Mammary epithelial cell (primary cell): ENCODE data around the gene UBE2K.

Experiments used
- CTCF ChIP-seq, 2 donors: IDR thresholded peaks in 1 of 2; conservative IDR thresholded peaks in 1 of 2; 2 replicates each; pipeline ENCODE4 v1.5.1; 2011 to 2012; ENCODE audit warnings: inconsistent platforms in 2 of 2, low read length in 2 of 2, mild to moderate bottlenecking in 2 of 2, control low read depth in 1 of 2, low read depth in 1 of 2; ENCODE audit not compliant: insufficient read depth in 1 of 2; ENCODE audit errors: extremely low read depth in 1 of 2
- EZH2 ChIP-seq: IDR thresholded peaks from 2 replicates; pipeline ENCODE4 v1.6.1; 2012; ENCODE audit warnings: low read length, inconsistent platforms, borderline replicate concordance

GRCh38 chr4:39823191-39823590 is 125.3 kb downstream of the UBE2K start:
- TF ChIP-seq CTCF (conservative IDR thresholded peaks at IDR 0.05 in 1 of 2, IDR thresholded peaks at IDR 0.05 in 1 of 2; ENCODE audit: extremely low read depth in 1 of 2, insufficient read depth in 1 of 2, low read depth in 1 of 2, low read length in 2 of 2) (no peak), EZH2 (no peak)
